ENCODE measurements around the gene IL2RA. TPM values are rescaled to one million over a fixed set of nuclear protein-coding genes. Genes with fewer than 3 reads are reported as not detected.

Gene IL2RA
- total and polyA plus RNA-seq, 2 experiments from 2014 or later, result not detected

DNA sequence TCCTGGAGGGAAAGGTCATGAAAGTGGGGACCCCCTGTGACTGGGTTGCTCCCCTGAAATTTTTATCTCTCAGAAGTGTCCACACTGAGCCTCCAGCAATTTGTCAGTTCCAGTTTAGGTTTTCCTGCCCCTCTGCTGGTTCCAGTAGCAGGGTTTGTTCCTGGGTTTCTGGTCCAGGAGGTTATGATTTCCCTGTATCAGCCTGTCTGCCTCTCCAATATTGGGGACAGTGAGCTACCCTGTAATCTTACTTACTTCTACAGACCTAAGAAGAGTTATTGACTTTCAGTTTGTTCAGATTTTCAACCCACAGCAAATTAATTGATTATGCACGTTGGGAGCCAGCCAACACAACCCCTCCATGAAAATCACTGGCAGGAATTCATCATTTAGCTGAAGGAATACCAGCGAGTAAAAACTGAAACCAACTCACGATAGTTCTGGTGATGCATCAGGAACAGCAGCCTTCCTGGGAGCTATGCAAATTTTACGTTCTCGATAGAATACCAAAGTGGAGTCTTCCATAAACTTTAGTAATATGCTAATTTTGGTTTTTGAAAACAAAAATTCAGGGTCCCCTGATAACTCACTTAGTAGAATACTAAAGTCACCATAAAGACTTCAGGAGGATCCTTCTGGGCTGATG, 53.5 kb downstream of the IL2RA start:
- no peak overlapping the region for H3K27ac ChIP-seq (ENCODE audit: low read depth)
- no peaks in the 10 kb centered on the region for H3K9me2 ChIP-seq (ENCODE audit: insufficient read depth)
- no peaks in the 10 kb centered on the region for H3K36me3 ChIP-seq (ENCODE audit: insufficient read depth)
- H2AFZ ChIP-seq, result no peak overlapping the region
- no peak overlapping the region for H3K4me3 ChIP-seq
- peaks cover 5% of the 10 kb centered on the region; the same call in 2 of the 3 replicates for H3K9me3 Mint-ChIP-seq
- no peaks in the 10 kb centered on the region for H3K36me3 Mint-ChIP-seq (ENCODE audit: low read depth)
- DNase-seq (ENCODE audit: low spot score), result no peak
- no peaks in the 10 kb centered on the region for H3F3A ChIP-seq (replicated peaks; ENCODE audit: low read depth)
- no peaks in the 10 kb centered on the region for H3K27me3 ChIP-seq (ENCODE audit: insufficient read depth)
- no peak overlapping the region for H3K4me3 Mint-ChIP-seq
- TF ChIP-seq, protein P1, sequence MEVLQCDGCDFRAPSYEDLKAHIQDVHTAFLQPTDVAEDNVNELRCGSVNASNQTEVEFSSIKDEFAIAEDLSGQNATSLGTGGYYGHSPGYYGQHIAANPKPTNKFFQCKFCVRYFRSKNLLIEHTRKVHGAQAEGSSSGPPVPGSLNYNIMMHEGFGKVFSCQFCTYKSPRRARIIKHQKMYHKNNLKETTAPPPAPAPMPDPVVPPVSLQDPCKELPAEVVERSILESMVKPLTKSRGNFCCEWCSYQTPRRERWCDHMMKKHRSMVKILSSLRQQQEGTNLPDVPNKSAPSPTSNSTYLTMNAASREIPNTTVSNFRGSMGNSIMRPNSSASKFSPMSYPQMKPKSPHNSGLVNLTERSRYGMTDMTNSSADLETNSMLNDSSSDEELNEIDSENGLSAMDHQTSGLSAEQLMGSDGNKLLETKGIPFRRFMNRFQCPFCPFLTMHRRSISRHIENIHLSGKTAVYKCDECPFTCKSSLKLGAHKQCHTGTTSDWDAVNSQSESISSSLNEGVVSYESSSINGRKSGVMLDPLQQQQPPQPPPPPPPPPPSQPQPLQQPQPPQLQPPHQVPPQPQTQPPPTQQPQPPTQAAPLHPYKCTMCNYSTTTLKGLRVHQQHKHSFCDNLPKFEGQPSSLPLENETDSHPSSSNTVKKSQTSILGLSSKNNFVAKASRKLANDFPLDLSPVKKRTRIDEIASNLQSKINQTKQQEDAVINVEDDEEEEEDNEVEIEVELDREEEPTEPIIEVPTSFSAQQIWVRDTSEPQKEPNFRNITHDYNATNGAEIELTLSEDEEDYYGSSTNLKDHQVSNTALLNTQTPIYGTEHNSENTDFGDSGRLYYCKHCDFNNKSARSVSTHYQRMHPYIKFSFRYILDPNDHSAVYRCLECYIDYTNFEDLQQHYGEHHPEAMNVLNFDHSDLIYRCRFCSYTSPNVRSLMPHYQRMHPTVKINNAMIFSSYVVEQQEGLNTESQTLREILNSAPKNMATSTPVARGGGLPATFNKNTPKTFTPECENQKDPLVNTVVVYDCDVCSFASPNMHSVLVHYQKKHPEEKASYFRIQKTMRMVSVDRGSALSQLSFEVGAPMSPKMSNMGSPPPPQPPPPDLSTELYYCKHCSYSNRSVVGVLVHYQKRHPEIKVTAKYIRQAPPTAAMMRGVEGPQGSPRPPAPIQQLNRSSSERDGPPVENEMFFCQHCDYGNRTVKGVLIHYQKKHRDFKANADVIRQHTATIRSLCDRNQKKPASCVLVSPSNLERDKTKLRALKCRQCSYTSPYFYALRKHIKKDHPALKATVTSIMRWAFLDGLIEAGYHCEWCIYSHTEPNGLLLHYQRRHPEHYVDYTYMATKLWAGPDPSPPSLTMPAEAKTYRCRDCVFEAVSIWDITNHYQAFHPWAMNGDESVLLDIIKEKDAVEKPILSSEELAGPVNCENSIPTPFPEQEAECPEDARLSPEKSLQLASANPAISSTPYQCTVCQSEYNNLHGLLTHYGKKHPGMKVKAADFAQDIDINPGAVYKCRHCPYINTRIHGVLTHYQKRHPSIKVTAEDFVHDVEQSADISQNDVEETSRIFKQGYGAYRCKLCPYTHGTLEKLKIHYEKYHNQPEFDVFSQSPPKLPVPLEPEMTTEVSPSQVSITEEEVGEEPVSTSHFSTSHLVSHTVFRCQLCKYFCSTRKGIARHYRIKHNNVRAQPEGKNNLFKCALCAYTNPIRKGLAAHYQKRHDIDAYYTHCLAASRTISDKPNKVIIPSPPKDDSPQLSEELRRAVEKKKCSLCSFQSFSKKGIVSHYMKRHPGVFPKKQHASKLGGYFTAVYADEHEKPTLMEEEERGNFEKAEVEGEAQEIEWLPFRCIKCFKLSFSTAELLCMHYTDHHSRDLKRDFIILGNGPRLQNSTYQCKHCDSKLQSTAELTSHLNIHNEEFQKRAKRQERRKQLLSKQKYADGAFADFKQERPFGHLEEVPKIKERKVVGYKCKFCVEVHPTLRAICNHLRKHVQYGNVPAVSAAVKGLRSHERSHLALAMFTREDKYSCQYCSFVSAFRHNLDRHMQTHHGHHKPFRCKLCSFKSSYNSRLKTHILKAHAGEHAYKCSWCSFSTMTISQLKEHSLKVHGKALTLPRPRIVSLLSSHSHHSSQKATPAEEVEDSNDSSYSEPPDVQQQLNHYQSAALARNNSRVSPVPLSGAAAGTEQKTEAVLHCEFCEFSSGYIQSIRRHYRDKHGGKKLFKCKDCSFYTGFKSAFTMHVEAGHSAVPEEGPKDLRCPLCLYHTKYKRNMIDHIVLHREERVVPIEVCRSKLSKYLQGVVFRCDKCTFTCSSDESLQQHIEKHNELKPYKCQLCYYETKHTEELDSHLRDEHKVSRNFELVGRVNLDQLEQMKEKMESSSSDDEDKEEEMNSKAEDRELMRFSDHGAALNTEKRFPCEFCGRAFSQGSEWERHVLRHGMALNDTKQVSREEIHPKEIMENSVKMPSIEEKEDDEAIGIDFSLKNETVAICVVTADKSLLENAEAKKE (CRISPR knock-in tag; IDR thresholded peaks at IDR 0.05), result no peak
- TF ChIP-seq EZH2phosphoT487 (IDR thresholded peaks at IDR 0.05; ENCODE audit: unreplicated experiment), result no peak
- no peak for TF ChIP-seq STAT1 (IDR thresholded peaks at IDR 0.05; ENCODE audit: unreplicated experiment)
- no peak for TF ChIP-seq NANOG (IDR thresholded peaks at IDR 0.05; ENCODE audit: borderline replicate concordance)
- TF ChIP-seq ZNF331 (CRISPR knock-in tag; IDR thresholded peaks at IDR 0.05; ENCODE audit: low read depth), result no peak
- TF ChIP-seq REST (IDR thresholded peaks at IDR 0.05; ENCODE audit: unreplicated experiment), result no peak
- TF ChIP-seq, protein P2, sequence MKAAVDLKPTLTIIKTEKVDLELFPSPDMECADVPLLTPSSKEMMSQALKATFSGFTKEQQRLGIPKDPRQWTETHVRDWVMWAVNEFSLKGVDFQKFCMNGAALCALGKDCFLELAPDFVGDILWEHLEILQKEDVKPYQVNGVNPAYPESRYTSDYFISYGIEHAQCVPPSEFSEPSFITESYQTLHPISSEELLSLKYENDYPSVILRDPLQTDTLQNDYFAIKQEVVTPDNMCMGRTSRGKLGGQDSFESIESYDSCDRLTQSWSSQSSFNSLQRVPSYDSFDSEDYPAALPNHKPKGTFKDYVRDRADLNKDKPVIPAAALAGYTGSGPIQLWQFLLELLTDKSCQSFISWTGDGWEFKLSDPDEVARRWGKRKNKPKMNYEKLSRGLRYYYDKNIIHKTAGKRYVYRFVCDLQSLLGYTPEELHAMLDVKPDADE (IDR thresholded peaks at IDR 0.05), result no peak
- TF ChIP-seq JUNB (IDR thresholded peaks at IDR 0.05; ENCODE audit: unreplicated experiment), result no peak
- TF ChIP-seq ZNF114 (CRISPR knock-in tag; IDR thresholded peaks at IDR 0.05), result no peak
- no peak overlapping the region for H3K27ac Mint-ChIP-seq
- peaks cover 21% of the 10 kb centered on the region; the same call in 2 of the 3 replicates for H3K4me1 Mint-ChIP-seq
- H3K27me3 Mint-ChIP-seq (ENCODE audit: insufficient read depth, low read depth, poor library complexity), result peaks cover 7% of the 10 kb centered on the region
- H3K4me1 ChIP-seq (ENCODE audit: insufficient read depth), result 0 out of 2 replicates have a peak, but pooled peaks cover 5% of the 10 kb centered on the region
- no peaks in the 10 kb centered on the region for H4K20me1 ChIP-seq (replicated peaks; ENCODE audit: insufficient read depth)
- ATAC-seq, result no peak
- H3K79me2 ChIP-seq (replicated peaks; ENCODE audit: insufficient read depth), result no peaks in the 10 kb centered on the region
- H3K4me2 ChIP-seq, result no peak overlapping the region

Measured in GM23338 (cell line).